ENCODE measurements around the gene LRGUK. TPM values are rescaled to one million over a fixed set of nuclear protein-coding genes. Genes with fewer than 3 reads are reported as not detected.
A peak's percentile ranks its signal among the peaks of the same experiment; 100 is the strongest.

LRGUK gene
- total and polyA plus RNA-seq, 2 donors from 2014 or later = 0.19 to 3.8 TPM

GRCh38 chr7:134120405-134120804 is 6.7 kb upstream of the LRGUK start:
- Histone ChIP-seq H3K27ac (ENCODE audit: low read depth in 2 of 2, low read length in 2 of 2) (no peak overlapping the region), H3K4me3 (ENCODE audit: low read length in 3 of 3) (no peak overlapping the region), H3K27me3 (ENCODE audit: control insufficient read depth, insufficient read depth, low read length) (no peaks in the 10 kb centered on the region), H3K36me3 (ENCODE audit: control insufficient read depth in 2 of 3, insufficient read depth in 3 of 3, low read length in 3 of 3) (no peaks in the 10 kb centered on the region), H3K9me3 (ENCODE audit: control insufficient read depth in 2 of 3, insufficient read depth in 1 of 3, low read length in 3 of 3) (no peaks in the 10 kb centered on the region), H3K4me1 (ENCODE audit: control insufficient read depth in 2 of 3, insufficient read depth in 2 of 3, low read depth in 1 of 3, low read length in 3 of 3) (no peaks in the 10 kb centered on the region), H3K9ac (ENCODE audit: low read length in 3 of 3) (no peak overlapping the region)
- no peak for TF ChIP-seq CTCF (IDR thresholded peaks at IDR 0.05; ENCODE audit: borderline replicate concordance, extremely low read depth, insufficient read depth)
- intact Hi-C loops (cut with DNase I) = no loop called here
- FAIRE-seq (no peak), DNase-seq (no peak)

DNA sequence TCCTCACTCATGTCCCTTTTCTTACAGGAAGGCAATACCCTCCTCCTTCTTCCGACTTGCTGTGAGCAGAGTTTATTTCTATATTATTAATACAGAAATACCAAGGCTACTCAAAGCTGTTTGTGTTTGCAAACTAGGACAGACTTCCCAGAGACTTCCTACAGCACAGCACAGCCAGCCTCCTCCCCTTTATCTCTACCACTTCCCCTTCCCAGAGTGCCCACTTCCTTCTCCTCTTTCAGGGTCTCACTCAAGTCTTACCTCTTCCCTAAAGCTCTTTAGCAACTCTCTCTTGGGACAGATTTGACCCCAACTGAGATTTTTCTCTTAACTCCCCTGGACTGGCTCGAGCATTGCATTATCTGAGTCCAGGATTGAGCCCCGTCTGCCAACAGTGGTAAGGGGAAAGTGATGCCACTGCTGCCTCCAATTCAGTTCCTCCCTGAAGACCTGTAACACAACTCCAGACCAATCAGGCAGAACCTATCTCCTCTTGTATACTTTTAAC is 5.5 kb upstream of the LRGUK start:
- Histone ChIP-seq H3K4me3 (ENCODE audit: low read length in 3 of 3) (no peak overlapping the region), H3K36me3 (ENCODE audit: control insufficient read depth in 2 of 3, insufficient read depth in 3 of 3, low read length in 3 of 3) (no peaks in the 10 kb centered on the region), H3K9me3 (ENCODE audit: control insufficient read depth in 2 of 3, insufficient read depth in 1 of 3, low read length in 3 of 3) (no peaks in the 10 kb centered on the region), H3K9ac (ENCODE audit: low read length in 3 of 3) (no peak overlapping the region), H3K27me3 (ENCODE audit: control insufficient read depth, insufficient read depth, low read length) (no peaks in the 10 kb centered on the region), H3K27ac (ENCODE audit: low read depth in 2 of 2, low read length in 2 of 2) (no peak overlapping the region), H3K4me1 (ENCODE audit: control insufficient read depth in 2 of 3, insufficient read depth in 2 of 3, low read depth in 1 of 3, low read length in 3 of 3) (no peaks in the 10 kb centered on the region)
- TF ChIP-seq CTCF (IDR thresholded peaks at IDR 0.05; ENCODE audit: borderline replicate concordance, extremely low read depth, insufficient read depth) = no peak
- peak in 3 of 5 donors; percentile 9 to 41 (median 39) for DNase-seq
- intact Hi-C loops (cut with DNase I) = no loop called here
- FAIRE-seq = no peak

DNA sequence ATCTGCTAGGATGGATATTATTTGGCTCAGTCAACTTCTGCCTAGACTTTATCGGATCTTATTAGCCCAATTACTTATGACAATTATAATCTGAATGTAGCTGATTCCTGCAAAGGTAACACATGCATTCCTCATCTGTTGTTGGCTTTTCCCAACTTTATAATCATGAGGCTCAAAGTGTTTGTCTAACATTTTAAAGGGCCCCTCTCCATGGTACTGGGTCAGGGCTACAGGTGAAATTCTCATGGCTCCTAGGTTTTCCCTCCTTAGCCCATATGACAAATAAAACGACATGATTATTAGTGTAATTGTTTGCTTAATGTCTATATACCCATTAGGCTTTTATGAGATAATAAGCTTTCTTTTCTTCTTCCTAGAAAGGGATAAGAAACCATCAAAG is 4.2 kb upstream of the LRGUK start:
- Histone ChIP-seq H3K9me3 (ENCODE audit: control insufficient read depth in 2 of 3, insufficient read depth in 1 of 3, low read length in 3 of 3) (no peaks in the 10 kb centered on the region), H3K27me3 (ENCODE audit: control insufficient read depth, insufficient read depth, low read length) (no peaks in the 10 kb centered on the region), H3K36me3 (ENCODE audit: control insufficient read depth in 2 of 3, insufficient read depth in 3 of 3, low read length in 3 of 3) (no peaks in the 10 kb centered on the region), H3K27ac (ENCODE audit: low read depth in 2 of 2, low read length in 2 of 2) (no peak overlapping the region), H3K4me1 (ENCODE audit: control insufficient read depth in 2 of 3, insufficient read depth in 2 of 3, low read depth in 1 of 3, low read length in 3 of 3) (peaks cover 0 to 7% (median 0%) of the 10 kb centered on the region in 3 donors), H3K4me3 (ENCODE audit: low read length in 3 of 3) (no peak overlapping the region), H3K9ac (ENCODE audit: low read length in 3 of 3) (no peak overlapping the region)
- DNase-seq (no peak), FAIRE-seq (no peak)
- intact Hi-C loops (cut with DNase I) = no loop called here
- no peak for TF ChIP-seq CTCF (IDR thresholded peaks at IDR 0.05; ENCODE audit: borderline replicate concordance, extremely low read depth, insufficient read depth)

DNA sequence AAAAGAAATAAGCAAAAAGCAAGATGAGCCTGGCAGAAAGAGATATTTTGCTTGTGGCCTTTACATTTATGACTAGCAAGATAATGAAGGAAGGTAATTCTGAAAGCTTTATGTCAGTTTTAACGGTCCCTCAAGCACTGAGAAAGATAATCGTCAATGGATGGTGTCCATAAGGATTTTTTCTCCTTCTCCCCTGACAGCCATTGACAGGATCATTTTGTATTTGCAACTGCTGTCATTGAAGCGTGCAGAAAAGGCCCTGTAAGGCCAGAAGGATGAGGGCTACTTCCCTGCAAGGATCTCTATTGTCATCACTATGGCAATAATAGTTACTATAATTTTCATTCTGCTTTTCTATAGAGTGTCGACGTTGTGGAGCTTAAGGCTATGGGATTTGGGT is 994 bp upstream of the LRGUK start:
- peaks cover 0 to 7% (median 0%) of the 10 kb centered on the region in 3 donors for H3K4me1 ChIP-seq (ENCODE audit: control insufficient read depth in 2 of 3, insufficient read depth in 2 of 3, low read depth in 1 of 3, low read length in 3 of 3)
- DNase-seq (no peak), FAIRE-seq (no peak)
- TF ChIP-seq CTCF (IDR thresholded peaks at IDR 0.05; ENCODE audit: borderline replicate concordance, extremely low read depth, insufficient read depth) = no peak
- H3K4me3 ChIP-seq (ENCODE audit: low read length in 3 of 3) = no peak overlapping the region
- H3K27me3 ChIP-seq (ENCODE audit: control insufficient read depth, insufficient read depth, low read length) = no peaks in the 10 kb centered on the region
- no peak overlapping the region for H3K27ac ChIP-seq (ENCODE audit: low read depth in 2 of 2, low read length in 2 of 2)
- no peaks in the 10 kb centered on the region for H3K9me3 ChIP-seq (ENCODE audit: control insufficient read depth in 2 of 3, insufficient read depth in 1 of 3, low read length in 3 of 3)
- no peaks in the 10 kb centered on the region for H3K36me3 ChIP-seq (ENCODE audit: control insufficient read depth in 2 of 3, insufficient read depth in 3 of 3, low read length in 3 of 3)
- intact Hi-C loops (cut with DNase I) = no loop called here
- H3K9ac ChIP-seq (ENCODE audit: low read length in 3 of 3) = no peak overlapping the region

All from kidney (tissue), 14 donors.